Measurements from ENCODE around the gene COTL1.
"Not testable (repeated sequence)": the region's sequence is repeated elsewhere in the genome, so short reads cannot be mapped to it uniquely, and the experiment has no call there.

COTL1 gene

GRCh38 chr16:84524941-84525581 lies 92.8 kb downstream of the COTL1 start:
- not testable (repeated sequence) for DNase-seq

GRCh38 chr16:84524346-84524920 lies 93.4 kb downstream of the COTL1 start:
- no peak for DNase-seq

GRCh38 chr16:84521497-84521770 lies 96.4 kb downstream of the COTL1 start:
- DNase-seq = no peak

GRCh38 chr16:84520725-84521496 lies 97.0 kb downstream of the COTL1 start:
- DNase-seq = no peak

GRCh38 chr16:84519855-84520254 lies 98.0 kb downstream of the COTL1 start:
- DNase-seq = peak; percentile 61

- DNase-seq = peak; percentile 74
Observed at GRCh38 chr16:84518804-84519341, 99.0 kb downstream of the COTL1 start.

- not testable (repeated sequence) for DNase-seq
Observed at GRCh38 chr16:84518220-84518619, 99.7 kb downstream of the COTL1 start.

GRCh38 chr16:84517366-84517765 lies 100.5 kb downstream of the COTL1 start:
- DNase-seq = no peak

Measured in activated CD8-positive, alpha-beta memory T cell treated with anti-CD3 and anti-CD28 coated beads, Interleukin-2, amount 50 U/mL, for 48 hours (primary cell).